Transverse colon (tissue), 3 donors: ENCODE data around the gene HOXB1.

Experiments used
- CTCF ChIP-seq, 5 experiments: fragments of 200-600 bp in 3 of 5; fragments of 450-650 bp in 2 of 5; sonication (generic) in 3 of 5; IDR thresholded peaks; 1 replicate in 2 of 5; 2 replicates in 3 of 5; pipeline ENCODE4 v1.5.1; 2016 to 2017; ENCODE audit warnings: antibody characterized with exemption in 5 of 5, inconsistent platforms in 3 of 5, mild to moderate bottlenecking in 2 of 5, moderate library complexity in 1 of 5
- EP300 ChIP-seq: sonication (generic); formaldehyde crosslinking; IDR thresholded peaks from one replicate; pipeline ENCODE4 v1.6.1; 2017; ENCODE audit warnings: antibody characterized with exemption, low read depth
- POLR2A ChIP-seq: fragments of 450-650 bp; IDR thresholded peaks from one replicate; pipeline ENCODE4 v1.6.1; 2016; ENCODE audit warnings: antibody characterized with exemption, mild to moderate bottlenecking, moderate library complexity

- no peak for TF ChIP-seq POLR2A
- TF ChIP-seq CTCF (IDR thresholded peaks at IDR 0.05), result no peak
- TF ChIP-seq EP300, result no peak
These were observed 49.1 kb upstream of the HOXB1 start for GRCh38 chr17:48579760-48580554.
